Bronchial epithelial cell (primary cell): ENCODE data around the gene CAMTA1. TPM values are rescaled to one million over a fixed set of nuclear protein-coding genes. Genes with fewer than 3 reads are reported as not detected.

Experiments used
- DNase-seq: peaks from one replicate; pipeline ENCODE4 v3.0.0-alpha.2; 2010; ENCODE audit warnings: low read depth
- FAIRE-seq: peaks from 2 replicates; lab custom pipeline; 2011; peaks lifted over from hg19 to GRCh38; lab: Jason Lieb, UNC
- H3K27me3 ChIP-seq: 2 replicates; pipeline ENCODE4 v1.5.1; 2011; ENCODE audit warnings: low read length; ENCODE audit not compliant: control insufficient read depth, insufficient read depth
- H3K36me3 ChIP-seq: 2 replicates; pipeline ENCODE4 v1.5.1; 2011; ENCODE audit warnings: low read length; ENCODE audit not compliant: control insufficient read depth, insufficient read depth
- H3K4me3 ChIP-seq: 2 replicates; pipeline ENCODE4 v1.5.1; 2011; ENCODE audit warnings: mild to moderate bottlenecking, low read depth, low read length, control low read depth
- total RNA-seq: library from RNA; depleted of rRNA; stranded (reverse); fragments of >200 nt; gene quantifications from 2 replicates; pipeline ENCODE4 v1.2.1, GENCODE V29; 2014
- TF ChIP-seq, protein P1 (sequence below): IDR thresholded peaks from 2 replicates; pipeline ENCODE4 v1.5.1; 2011; ENCODE audit warnings: mild to moderate bottlenecking, moderate library complexity, low read length, control low read depth, inconsistent platforms; ENCODE audit not compliant: insufficient read depth, severe bottlenecking

The CAMTA1 gene
- total RNA-seq, 1 donor from 2014 or later = 68.2 TPM

DNA sequence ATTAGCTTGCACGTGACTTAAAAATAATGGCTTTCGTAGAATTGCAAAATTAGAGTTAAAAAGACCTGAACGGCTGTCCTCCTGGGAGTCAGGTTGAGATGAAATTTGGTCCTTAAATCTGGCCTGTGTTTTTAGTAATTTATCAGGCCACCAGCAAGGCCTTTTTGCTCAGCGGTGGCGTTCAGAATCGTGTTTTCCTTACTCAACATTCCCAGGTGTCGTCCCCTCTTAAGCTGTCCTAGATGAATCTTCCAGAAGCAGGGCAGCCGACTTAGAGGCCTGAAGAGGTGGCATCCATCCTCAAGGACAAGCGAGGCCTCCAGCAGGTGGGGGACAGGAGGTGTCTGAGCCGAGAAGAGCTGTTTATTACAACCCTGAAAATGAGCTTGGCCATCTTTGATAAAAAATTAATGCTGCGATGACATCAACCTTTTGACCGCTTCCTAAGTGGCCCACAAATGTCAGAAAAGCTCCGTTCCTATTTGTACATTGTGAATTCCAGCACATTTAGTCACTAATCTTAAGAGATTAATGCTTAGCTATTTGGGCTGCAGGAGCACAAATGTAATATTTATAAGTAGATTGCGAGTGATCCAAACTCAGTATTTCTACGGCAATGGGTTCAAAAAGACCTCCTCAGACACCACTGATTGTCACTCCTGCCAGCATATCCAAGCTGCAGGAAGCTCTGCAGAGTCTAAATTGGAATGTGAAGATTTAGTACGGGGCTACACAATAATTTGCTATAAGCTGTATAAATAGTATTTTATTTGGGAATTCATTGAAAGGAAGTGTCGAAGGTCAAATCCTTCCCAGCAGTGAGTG, 641.7 kb downstream of the CAMTA1 start:
- DNase-seq (no peak), FAIRE-seq (no peak)
- H3K4me3 ChIP-seq = no peak overlapping the region
- no peaks in the 10 kb centered on the region for H3K27me3 ChIP-seq
- no peaks in the 10 kb centered on the region for H3K36me3 ChIP-seq
- TF ChIP-seq, protein P1, sequence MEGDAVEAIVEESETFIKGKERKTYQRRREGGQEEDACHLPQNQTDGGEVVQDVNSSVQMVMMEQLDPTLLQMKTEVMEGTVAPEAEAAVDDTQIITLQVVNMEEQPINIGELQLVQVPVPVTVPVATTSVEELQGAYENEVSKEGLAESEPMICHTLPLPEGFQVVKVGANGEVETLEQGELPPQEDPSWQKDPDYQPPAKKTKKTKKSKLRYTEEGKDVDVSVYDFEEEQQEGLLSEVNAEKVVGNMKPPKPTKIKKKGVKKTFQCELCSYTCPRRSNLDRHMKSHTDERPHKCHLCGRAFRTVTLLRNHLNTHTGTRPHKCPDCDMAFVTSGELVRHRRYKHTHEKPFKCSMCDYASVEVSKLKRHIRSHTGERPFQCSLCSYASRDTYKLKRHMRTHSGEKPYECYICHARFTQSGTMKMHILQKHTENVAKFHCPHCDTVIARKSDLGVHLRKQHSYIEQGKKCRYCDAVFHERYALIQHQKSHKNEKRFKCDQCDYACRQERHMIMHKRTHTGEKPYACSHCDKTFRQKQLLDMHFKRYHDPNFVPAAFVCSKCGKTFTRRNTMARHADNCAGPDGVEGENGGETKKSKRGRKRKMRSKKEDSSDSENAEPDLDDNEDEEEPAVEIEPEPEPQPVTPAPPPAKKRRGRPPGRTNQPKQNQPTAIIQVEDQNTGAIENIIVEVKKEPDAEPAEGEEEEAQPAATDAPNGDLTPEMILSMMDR = no peak

DNA sequence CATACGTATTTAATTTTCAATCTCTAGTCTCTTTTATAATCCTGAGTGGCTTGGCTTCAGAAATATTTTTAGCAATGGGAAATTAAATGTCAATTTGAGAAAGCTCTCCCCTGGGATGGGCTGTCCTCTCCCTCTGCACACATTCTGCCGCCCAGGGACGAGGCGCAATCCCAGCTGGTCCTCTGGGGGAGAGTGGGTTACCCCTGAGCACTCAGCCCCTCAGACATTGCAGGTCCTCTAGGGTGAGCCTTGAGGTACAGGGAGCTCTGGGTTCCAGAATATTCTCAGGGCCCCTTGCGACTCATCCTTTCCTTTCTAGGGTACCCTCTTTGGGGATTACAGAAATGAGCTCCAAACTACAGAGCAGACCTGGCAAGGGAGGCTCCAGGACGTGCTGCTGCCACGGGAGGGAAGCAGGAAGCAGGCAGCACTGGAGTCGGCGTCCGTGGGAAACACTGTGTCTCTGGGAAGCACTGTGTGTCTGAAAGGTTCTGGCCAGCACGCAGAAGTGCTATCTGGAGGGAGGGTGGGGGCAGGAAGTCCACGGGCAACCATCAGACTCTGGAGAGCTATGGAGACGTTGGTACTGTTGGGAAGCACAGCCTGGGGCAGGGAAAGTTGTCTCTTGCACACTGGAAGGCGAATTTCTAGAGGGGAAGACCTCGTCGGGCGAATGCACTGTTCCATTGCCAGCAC, 642.5 kb downstream of the CAMTA1 start:
- no peaks in the 10 kb centered on the region for H3K36me3 ChIP-seq
- DNase-seq = no peak
- no peaks in the 10 kb centered on the region for H3K27me3 ChIP-seq
- no peak for FAIRE-seq
- TF ChIP-seq, protein P1 = no peak
- H3K4me3 ChIP-seq = no peak overlapping the region

DNA sequence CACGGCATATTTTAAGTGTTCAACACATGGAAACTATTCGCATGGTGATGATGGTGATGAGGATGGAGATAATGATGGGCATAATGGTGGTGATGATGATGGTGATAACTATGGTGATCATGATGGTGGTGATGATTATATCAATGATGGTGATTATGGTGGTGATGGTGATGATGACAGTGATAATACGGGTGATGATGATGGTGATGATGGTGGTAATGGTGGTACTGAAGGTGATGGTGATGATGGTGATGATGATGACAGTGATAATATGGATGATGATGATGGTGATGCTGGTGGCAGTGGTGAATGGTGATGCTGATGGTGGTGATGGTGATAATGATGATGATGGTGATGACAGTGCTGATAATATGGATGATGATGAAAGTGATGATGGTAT, 644.0 kb downstream of the CAMTA1 start:
- FAIRE-seq (no peak), DNase-seq (no peak)
- Histone ChIP-seq H3K36me3 (no peaks in the 10 kb centered on the region), H3K4me3 (no peak overlapping the region), H3K27me3 (peaks cover 2% of the 10 kb centered on the region)
- TF ChIP-seq, protein P1 = no peak

DNA sequence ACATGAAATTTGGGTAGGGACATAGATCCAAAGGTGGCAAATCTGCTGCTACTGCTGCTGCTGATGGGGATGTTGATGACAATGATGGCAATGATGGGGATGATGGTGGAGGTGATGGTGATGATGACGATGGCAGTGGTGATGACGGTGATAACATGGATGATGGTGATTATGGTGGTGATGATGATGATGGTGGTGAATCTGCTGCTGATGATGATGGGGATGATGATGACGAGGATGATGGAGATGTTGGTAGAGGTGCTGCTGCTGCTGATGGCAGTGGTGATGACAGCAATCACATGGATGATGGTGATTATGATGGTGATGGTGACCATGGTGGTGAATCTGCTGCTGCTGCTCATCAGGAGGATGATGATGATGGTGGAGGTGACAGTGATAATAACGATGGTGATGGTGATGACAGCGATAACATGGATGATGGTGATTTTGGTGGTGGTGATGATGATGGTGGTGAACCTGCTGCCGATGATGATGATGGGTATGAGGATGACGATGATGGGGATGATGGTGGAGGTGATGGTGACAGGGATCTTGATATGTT, 644.9 kb downstream of the CAMTA1 start:
- peak; percentile 98 for FAIRE-seq
- H3K4me3 ChIP-seq = no peak overlapping the region
- H3K36me3 ChIP-seq = no peaks in the 10 kb centered on the region
- no peak for DNase-seq
- TF ChIP-seq, protein P1 = no peak
- peaks cover 2% of the 10 kb centered on the region for H3K27me3 ChIP-seq

DNA sequence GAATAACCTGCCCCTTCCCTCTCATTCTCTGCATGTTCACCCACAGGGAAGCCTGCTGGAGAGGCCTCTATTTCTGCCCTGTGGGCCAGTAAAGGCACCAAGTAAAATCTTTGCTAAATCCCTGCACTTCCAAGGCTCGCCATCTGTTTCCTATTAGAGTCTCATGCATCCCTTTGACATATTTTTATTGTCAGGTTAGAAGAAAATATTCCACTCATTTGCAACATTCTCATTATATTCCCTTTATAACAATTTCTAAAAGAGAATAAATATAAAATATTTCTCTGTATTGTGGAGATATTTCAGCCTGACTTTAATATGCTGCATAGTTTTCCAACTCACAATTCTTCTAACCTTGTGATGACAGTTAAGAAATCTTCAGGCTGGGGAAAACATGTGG, 645.4 kb downstream of the CAMTA1 start:
- DNase-seq = no peak
- Histone ChIP-seq H3K36me3 (no peaks in the 10 kb centered on the region), H3K4me3 (no peak overlapping the region), H3K27me3 (peaks cover 2% of the 10 kb centered on the region)
- TF ChIP-seq, protein P1 = no peak
- no peak for FAIRE-seq
